GM23248 (cell line): ENCODE measurements around the gene ALDH16A1.

Experiments used
- EZH2 ChIP-seq: fragments of 200-600 bp; sonication (generic); IDR thresholded peaks from 2 replicates; pipeline ENCODE4 v1.6.1; 2018; ENCODE audit warnings: antibody characterized with exemption, mild to moderate bottlenecking; ENCODE audit not compliant: insufficient read depth, poor library complexity, severe bottlenecking
- EZH2phosphoT487 ChIP-seq: fragments of 200-600 bp; sonication (generic); IDR thresholded peaks from 2 replicates; pipeline ENCODE4 v1.6.1; 2018; ENCODE audit warnings: antibody characterized with exemption, moderate library complexity, mild to moderate bottlenecking, low read depth; ENCODE audit not compliant: insufficient read depth

DNA sequence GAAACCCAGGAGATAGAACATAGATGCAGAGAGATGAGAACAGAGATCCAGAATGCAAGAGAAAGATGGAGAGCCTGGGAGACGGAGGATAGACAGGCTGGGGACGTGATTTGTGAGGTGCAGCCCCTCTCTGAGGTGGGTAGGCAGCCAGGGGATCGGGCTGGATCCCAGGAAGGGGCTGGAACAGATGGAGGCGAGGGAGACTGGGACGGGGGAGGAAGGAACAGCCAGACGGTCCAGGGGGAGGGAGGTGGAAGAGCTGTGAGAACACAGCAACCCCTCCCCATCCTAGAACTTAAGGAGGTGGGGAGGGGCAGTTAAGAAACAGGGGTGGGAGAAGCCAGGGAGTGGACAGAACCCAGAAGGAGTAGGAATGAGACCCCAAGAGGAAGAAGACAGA is 14.8 kb upstream of the ALDH16A1 start:
- no peak for TF ChIP-seq EZH2phosphoT487
- peak; percentile 47 for TF ChIP-seq EZH2
